Measurements from ENCODE around the gene PASK.
"Not testable (repeated sequence)": the region's sequence is repeated elsewhere in the genome, so short reads cannot be mapped to it uniquely, and the experiment has no call there.

Gene PASK

GRCh38 chr2:241099246-241099645, 50.0 kb downstream of the PASK start:
- DNase-seq = no peak

DNA sequence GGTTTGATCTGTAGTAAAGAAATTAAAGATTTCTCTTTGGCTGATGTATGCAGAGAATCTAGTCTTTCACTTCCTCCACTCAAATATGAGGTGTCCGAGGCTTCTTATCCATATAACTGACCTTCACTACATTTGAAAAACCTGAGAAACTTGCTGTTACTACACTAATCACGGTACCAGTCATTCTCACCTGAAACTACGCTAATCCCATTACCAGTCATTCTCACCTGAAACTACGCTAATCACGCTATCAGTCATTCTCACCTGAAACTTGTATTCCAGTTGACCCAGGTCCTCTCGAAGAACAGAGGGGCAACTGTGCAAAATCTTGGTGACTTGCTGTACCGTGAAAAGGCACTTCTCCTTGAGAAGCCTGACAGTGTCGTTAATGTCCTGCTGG, 52.3 kb downstream of the PASK start:
- DNase-seq = no peak

- no peak for DNase-seq
These were observed 53.5 kb downstream of the PASK start for GRCh38 chr2:241095594-241096290.

DNA sequence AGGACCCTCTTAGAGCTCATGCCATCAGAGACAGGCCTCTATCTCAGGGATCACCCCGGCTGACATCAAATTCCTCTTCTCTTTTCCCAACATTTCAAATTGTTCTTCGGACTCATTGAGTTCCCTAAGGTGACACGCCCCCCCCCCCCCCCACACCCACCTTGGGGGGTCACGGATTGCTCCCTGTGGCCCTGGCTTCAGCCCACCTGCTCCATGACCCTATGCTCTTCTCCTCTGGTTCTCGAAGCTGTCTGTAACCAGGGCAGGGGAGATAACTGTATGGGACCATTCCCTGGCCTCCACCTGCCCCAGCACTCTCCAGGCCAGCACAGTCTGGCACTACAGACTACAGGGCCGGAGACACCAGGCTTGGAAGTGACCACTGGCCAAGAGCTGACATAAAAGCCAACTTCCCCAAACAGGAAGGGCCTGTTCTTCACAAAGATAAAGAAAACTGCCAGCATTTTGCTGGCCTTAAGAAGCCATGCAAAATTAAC, 54.3 kb downstream of the PASK start:
- DNase-seq = no peak

GRCh38 chr2:241094172-241094571, 55.1 kb downstream of the PASK start:
- DNase-seq = no peak

- not testable (repeated sequence) for DNase-seq
These were observed 56.0 kb downstream of the PASK start for GRCh38 chr2:241093133-241093781.

DNA sequence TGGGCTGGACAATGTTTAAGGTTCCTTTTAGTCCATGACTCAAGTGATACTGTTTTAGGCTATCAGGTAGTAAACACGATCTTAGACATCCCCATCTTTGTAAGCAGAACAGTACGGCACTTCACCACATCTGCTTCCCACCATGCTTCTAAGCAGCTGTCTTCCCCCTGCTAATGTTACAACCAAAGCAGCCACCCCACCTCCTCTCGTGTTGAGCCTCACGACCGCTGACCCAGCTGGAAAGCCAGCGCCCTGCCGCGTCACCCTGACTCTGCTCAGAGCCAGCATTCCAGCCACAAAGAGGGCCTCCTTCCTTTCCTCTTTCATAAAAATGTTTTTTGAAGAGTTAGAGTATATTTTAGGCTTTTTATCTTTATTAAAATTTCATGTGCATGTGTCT, 56.6 kb downstream of the PASK start:
- no peak for DNase-seq

DNA sequence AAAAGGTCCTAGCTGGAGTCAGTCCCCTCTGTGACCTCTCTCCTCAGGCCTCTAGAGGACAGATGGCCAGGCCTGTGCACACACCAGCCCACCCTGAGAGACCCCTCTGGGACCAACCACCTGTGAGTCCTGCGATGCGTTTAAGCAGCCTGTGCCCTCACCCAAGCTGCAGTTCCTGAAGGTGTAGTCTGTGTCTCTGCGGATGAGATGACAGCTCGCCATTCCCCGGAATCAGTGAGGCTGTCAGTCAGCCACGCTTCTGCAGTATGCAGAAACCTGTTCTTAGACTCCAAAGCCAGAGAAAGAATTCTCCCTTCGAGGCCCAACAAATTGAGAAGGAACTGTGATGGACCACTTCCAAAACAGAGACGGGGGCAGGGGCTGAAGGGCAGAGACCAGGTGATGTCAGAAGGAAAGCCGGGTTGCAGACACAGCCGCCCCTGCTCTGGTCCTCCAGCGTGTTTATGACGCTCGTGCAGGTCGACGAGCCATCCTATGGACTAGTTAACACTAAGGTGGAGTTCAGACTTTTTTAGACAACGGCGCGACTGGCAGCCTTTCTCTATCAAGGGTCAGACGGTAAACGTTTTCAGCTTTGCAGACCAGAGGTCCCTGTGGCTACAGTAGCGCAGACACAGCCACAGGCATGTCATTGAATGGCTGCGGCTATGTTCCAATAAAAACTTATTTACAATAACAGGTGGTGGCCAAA, 57.4 kb downstream of the PASK start:
- DNase-seq = no peak

GRCh38 chr2:241091201-241091600, 58.1 kb downstream of the PASK start:
- DNase-seq = no peak

- no peak for DNase-seq
These were observed 60.2 kb downstream of the PASK start for GRCh38 chr2:241088791-241089732.

DNA sequence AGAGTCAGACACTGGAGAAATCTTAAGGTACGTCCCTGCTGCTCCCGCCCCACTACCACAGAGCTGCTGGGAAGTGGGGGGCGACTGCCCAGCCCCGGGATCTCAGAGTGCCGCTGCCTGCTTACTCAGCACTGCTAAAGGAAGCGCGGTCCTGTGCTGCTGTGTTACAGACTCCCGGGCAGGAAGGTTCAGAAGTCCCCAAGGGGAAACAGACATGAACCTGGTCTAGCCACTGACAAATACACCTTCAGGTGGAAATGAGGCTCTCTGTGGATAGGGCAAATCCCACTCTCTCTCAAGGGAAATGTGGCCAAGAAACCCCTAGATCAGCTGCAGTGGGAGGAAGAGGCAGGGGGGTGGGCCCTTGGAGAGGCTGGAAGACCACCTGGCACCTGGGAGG, 60.9 kb downstream of the PASK start:
- no peak for DNase-seq

GRCh38 chr2:241087420-241088268, 61.6 kb downstream of the PASK start:
- DNase-seq = no peak

DNA sequence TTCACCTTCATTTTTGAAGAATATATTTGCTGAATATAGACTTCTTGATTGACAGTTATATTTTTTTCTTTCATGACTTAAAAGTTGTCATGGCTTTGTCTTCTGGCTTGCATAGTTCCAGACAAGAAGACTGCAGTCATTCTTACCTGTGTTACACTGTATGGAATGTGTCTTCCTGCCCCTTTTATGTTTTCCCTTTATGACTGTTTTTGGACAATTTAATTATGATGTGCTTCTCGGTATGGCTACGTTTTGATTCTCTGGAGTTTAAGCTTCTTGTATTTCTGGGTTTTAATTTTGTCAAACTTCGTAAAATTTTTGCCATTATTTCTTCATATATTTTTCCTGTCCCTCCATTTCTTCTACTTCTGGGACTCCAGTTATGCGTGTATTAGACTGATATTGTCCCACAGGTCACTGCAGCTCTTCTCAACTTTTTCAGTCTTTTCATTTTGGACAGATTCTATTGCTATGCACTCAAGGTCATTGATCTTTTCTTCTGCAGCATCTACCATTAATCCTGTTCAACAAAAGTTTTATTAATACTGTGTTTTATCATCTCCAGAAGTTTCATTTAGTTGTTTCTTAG, 64.3 kb downstream of the PASK start:
- DNase-seq = no peak

GRCh38 chr2:241083091-241083415, 66.2 kb downstream of the PASK start:
- no peak for DNase-seq

DNA sequence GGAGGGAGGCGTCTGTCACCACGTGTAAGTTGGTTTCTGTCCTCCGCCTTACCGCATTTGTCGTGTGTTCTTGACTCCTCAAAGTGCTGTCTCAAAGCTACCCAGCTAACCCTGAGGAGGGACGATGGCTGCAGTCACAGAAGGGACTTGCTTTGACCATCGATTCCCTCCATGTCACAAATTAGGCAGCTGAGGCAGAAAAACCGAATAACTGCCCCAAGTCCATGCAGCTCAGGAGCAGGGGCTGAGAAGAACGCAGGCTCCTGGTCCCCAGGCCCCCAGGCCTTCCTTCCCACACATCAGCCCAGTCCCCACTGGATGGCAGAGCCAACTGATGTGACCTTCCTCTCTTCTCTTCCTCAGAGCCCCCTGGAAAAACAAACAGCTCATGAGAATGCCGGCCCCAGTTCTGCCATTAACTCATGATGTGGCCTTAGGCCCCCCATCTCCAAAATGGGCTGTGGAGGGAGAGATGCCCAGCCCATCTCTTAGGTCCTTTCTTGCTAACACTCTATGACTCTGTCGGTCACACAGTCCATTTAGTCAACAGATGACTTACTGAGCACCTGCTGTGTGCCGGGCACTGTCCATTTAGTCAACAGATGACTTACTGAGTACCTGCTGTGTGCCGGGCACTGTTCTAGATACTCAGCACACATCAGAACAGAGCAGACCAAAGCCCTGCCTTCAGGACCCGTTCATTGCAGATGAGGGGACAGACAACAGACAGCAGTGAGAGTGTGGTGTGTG, 66.8 kb downstream of the PASK start:
- no peak for DNase-seq

GRCh38 chr2:241081643-241082340, 67.5 kb downstream of the PASK start:
- no peak for DNase-seq

DNA sequence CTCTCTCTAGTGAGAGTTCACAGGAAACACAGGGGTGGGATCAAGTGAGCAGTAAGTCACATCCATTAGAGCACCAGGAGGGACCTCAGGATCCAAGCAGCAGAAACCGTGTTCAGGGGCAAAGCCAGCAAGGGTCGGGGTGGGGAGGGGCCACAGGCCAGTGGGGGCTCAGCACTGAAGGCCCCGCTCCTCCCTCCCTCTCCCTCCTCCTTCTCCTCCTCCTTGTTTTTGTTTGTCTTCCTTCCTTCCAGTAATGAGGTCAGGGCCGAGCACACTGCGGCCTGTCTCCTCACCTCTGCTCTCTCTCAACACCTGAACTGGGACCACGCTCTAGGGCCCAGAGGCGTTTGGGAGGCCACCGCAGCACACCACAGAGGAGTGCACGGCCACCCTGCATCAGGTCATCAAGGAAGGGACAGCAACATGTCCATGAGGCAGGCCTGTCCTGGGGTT, 68.1 kb downstream of the PASK start:
- no peak for DNase-seq

GRCh38 chr2:241080405-241081189, 68.7 kb downstream of the PASK start:
- DNase-seq = no peak

DNA sequence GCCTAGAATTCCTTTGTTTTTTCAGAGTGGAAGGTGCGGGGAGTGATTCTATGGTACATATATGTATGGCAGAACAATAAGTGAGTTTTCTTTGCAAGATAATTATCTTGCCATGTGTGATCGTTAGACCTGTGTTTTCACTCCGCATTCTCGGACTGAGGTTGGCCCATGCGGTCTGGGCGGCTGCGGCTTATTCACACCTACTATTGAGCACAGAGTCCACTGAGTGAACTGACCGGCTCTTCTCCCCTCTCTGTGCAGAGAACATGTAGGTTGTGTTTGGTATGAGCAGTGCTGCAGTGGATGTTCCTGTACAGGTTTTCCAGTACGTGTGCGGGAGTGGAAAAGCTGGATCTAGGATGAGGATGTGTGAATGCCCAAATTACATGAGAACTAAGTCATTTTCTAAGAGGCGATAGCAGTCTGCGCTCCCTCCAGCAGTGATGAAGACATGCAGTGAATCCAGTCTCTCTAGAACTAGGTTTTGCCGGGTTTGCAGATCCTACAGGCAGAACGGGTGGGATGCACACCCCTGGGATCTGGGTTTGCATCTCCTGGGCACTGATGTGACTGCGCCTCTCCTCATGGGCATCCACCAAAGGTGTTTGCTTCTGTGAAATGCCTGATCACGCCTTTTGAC, 74.3 kb downstream of the PASK start:
- DNase-seq = no peak

All from NCI-H524 treated with DMSO at 0.1 percent for 48 hours (cell line).